Osteocyte (in vitro differentiated cells): ENCODE results near the gene TMEM151A. TPM values are rescaled to one million over a fixed set of nuclear protein-coding genes. Genes with fewer than 3 reads are reported as not detected.
"Not testable (repeated sequence)": the region's sequence is repeated elsewhere in the genome, so short reads cannot be mapped to it uniquely, and the experiment has no call there.

Experiments
- DNase-seq: peaks from one replicate; pipeline ENCODE4 v3.0.0; 2021; ENCODE audit warnings: mixed read lengths; ENCODE audit not compliant: unreplicated experiment; ENCODE audit errors: extremely low spot score
- H3K27ac Mint-ChIP-seq: one replicate; pipeline ENCODE4 v1.8.0; 2021; ENCODE audit warnings: mild to moderate bottlenecking, mixed read lengths; ENCODE audit not compliant: unreplicated experiment
- H3K27me3 Mint-ChIP-seq: one replicate; pipeline ENCODE4 v1.8.0; 2021; ENCODE audit warnings: mixed read lengths; ENCODE audit not compliant: unreplicated experiment
- H3K36me3 Mint-ChIP-seq: one replicate; pipeline ENCODE4 v1.8.0; 2021; ENCODE audit warnings: mixed read lengths; ENCODE audit not compliant: unreplicated experiment
- H3K4me1 Mint-ChIP-seq: one replicate; pipeline ENCODE4 v1.8.0; 2021; ENCODE audit warnings: mixed read lengths; ENCODE audit not compliant: unreplicated experiment
- H3K4me3 Mint-ChIP-seq: one replicate; pipeline ENCODE4 v1.8.0; 2021; ENCODE audit warnings: mild to moderate bottlenecking, moderate library complexity, mixed read lengths; ENCODE audit not compliant: unreplicated experiment
- H3K9me3 Mint-ChIP-seq: one replicate; pipeline ENCODE4 v1.8.0; 2021; ENCODE audit warnings: mixed read lengths; ENCODE audit not compliant: unreplicated experiment
- CTCF ChIP-seq: fragments of 200-600 bp; sonication (generic); IDR thresholded peaks from 2 replicates; pipeline ENCODE4 v1.5.0; 2021; ENCODE audit warnings: antibody characterized with exemption, mild to moderate bottlenecking, moderate library complexity
- total RNA-seq: library from RNA; stranded (reverse); gene quantifications from 2 replicates; pipeline ENCODE4 v1.2.1, GENCODE V29; 2021

The TMEM151A gene
- total RNA-seq, 1 donor from 2014 or later: 0.46 TPM

GRCh38 chr11:66310324-66310723 lies 18.6 kb downstream of the TMEM151A start:
- Mint-ChIP-seq H3K4me1 (peaks cover 22% of the 10 kb centered on the region), H3K27me3 (peaks cover 6% of the 10 kb centered on the region), H3K27ac (no peak overlapping the region), H3K9me3 (no peaks in the 10 kb centered on the region), H3K4me3 (no peak overlapping the region), H3K36me3 (no peaks in the 10 kb centered on the region)
- DNase-seq: no peak
- TF ChIP-seq CTCF: no peak

- not testable (repeated sequence) for H3K27me3 Mint-ChIP-seq, H3K4me3 Mint-ChIP-seq, H3K9me3 Mint-ChIP-seq, H3K27ac Mint-ChIP-seq, DNase-seq, H3K36me3 Mint-ChIP-seq
- peaks cover 28% of the 10 kb centered on the region for H3K4me1 Mint-ChIP-seq
Observed at GRCh38 chr11:66310803-66311440, 19.2 kb downstream of the TMEM151A start.

GRCh38 chr11:66311470-66311964 lies 19.8 kb downstream of the TMEM151A start:
- Mint-ChIP-seq H3K4me3 (peak overlapping the region; percentile 87), H3K27ac (peak overlapping the region; percentile 98), H3K27me3 (peaks cover 6% of the 10 kb centered on the region), H3K4me1 (peaks cover 32% of the 10 kb centered on the region), H3K9me3 (no peaks in the 10 kb centered on the region), H3K36me3 (no peaks in the 10 kb centered on the region)
- no peak for TF ChIP-seq CTCF
- no peak for DNase-seq

GRCh38 chr11:66311965-66312548 lies 20.4 kb downstream of the TMEM151A start:
- H3K9me3 Mint-ChIP-seq: no peaks in the 10 kb centered on the region
- TF ChIP-seq CTCF: peak; percentile 99
- H3K27ac Mint-ChIP-seq: peak overlapping the region; percentile 98
- peak overlapping the region; percentile 87 for H3K4me3 Mint-ChIP-seq
- no peaks in the 10 kb centered on the region for H3K36me3 Mint-ChIP-seq
- H3K4me1 Mint-ChIP-seq: peaks cover 33% of the 10 kb centered on the region
- peak; percentile 95 for DNase-seq
- H3K27me3 Mint-ChIP-seq: peaks cover 6% of the 10 kb centered on the region

GRCh38 chr11:66312549-66313320 lies 21.0 kb downstream of the TMEM151A start:
- Mint-ChIP-seq H3K4me1 (peaks cover 39% of the 10 kb centered on the region), H3K36me3 (no peaks in the 10 kb centered on the region), H3K27ac (peak overlapping the region; percentile 98), H3K4me3 (peak overlapping the region; percentile 87), H3K9me3 (no peaks in the 10 kb centered on the region), H3K27me3 (peaks cover 3% of the 10 kb centered on the region)
- TF ChIP-seq CTCF: no peak
- peak; percentile 100 for DNase-seq
